Prostate gland (tissue), 2 donors: ENCODE measurements around the gene SLC22A3.

Experiments used
- POLR2A ChIP-seq: fragments of 450-650 bp; IDR thresholded peaks from one replicate; pipeline ENCODE4 v1.6.1; 2016; ENCODE audit warnings: antibody characterized with exemption, mild to moderate bottlenecking
- POLR2AphosphoS5 ChIP-seq: sonication (generic); formaldehyde crosslinking; IDR thresholded peaks from one replicate; pipeline ENCODE4 v1.6.1; 2017; ENCODE audit warnings: antibody characterized with exemption
- TF ChIP-seq, protein P1 (sequence below), 4 experiments: fragments of 200-600 bp in 2 of 4; fragments of 450-650 bp in 2 of 4; sonication (generic) in 2 of 4; IDR thresholded peaks; 1 replicate in 3 of 4; 2 replicates in 1 of 4; pipeline ENCODE4 v1.5.1; 2016 to 2019; ENCODE audit warnings: antibody characterized with exemption in 4 of 4, mild to moderate bottlenecking in 2 of 4, moderate library complexity in 2 of 4

- TF ChIP-seq, protein P1, sequence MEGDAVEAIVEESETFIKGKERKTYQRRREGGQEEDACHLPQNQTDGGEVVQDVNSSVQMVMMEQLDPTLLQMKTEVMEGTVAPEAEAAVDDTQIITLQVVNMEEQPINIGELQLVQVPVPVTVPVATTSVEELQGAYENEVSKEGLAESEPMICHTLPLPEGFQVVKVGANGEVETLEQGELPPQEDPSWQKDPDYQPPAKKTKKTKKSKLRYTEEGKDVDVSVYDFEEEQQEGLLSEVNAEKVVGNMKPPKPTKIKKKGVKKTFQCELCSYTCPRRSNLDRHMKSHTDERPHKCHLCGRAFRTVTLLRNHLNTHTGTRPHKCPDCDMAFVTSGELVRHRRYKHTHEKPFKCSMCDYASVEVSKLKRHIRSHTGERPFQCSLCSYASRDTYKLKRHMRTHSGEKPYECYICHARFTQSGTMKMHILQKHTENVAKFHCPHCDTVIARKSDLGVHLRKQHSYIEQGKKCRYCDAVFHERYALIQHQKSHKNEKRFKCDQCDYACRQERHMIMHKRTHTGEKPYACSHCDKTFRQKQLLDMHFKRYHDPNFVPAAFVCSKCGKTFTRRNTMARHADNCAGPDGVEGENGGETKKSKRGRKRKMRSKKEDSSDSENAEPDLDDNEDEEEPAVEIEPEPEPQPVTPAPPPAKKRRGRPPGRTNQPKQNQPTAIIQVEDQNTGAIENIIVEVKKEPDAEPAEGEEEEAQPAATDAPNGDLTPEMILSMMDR (IDR thresholded peaks at IDR 0.05), result no peak
- TF ChIP-seq POLR2AphosphoS5 (no peak), POLR2A (no peak)
These were observed 12.8 kb downstream of the SLC22A3 start for GRCh38 chr6:160360955-160361354.
